Esophagus (tissue), 2 donors: ENCODE results near the gene TYRP1. TPM values are rescaled to one million over a fixed set of nuclear protein-coding genes. Genes with fewer than 3 reads are reported as not detected.

Experiments used
- H3K27ac ChIP-seq, 2 donors: one replicate each; pipeline ENCODE4 v1.5.1; 2013; ENCODE audit warnings: low read depth in 2 of 2, mild to moderate bottlenecking in 2 of 2, inconsistent platforms in 1 of 2, low read length in 1 of 2, moderate library complexity in 1 of 2
- H3K27me3 ChIP-seq, 2 donors: one replicate each; pipeline ENCODE4 v1.6.1; 2013; ENCODE audit warnings: low read length in 2 of 2, control low read depth in 1 of 2, mild to moderate bottlenecking in 1 of 2; ENCODE audit not compliant: insufficient read depth in 2 of 2, control insufficient read depth in 1 of 2
- H3K36me3 ChIP-seq, 2 donors: one replicate each; pipeline ENCODE4 v1.6.1; 2013; ENCODE audit warnings: low read length in 1 of 2; ENCODE audit not compliant: control insufficient read depth in 2 of 2, insufficient read depth in 2 of 2
- H3K4me1 ChIP-seq, 2 donors: one replicate each; pipeline ENCODE4 v1.6.1; 2013; ENCODE audit warnings: low read length in 1 of 2; ENCODE audit not compliant: control insufficient read depth in 2 of 2, insufficient read depth in 2 of 2
- H3K4me3 ChIP-seq, 2 donors: one replicate each; pipeline ENCODE4 v1.5.1; 2013; ENCODE audit warnings: low read length in 2 of 2, mild to moderate bottlenecking in 2 of 2, low read depth in 1 of 2, moderate library complexity in 1 of 2
- H3K9me3 ChIP-seq, 2 donors: one replicate each; pipeline ENCODE4 v1.6.1; 2013; ENCODE audit warnings: mild to moderate bottlenecking in 2 of 2, low read depth in 1 of 2, low read length in 1 of 2, moderate library complexity in 1 of 2; ENCODE audit not compliant: control insufficient read depth in 2 of 2, insufficient read depth in 1 of 2
- WGBS, 2 donors: extraction: QIAGEN DNeasy Blood & Tissue Kit; methylation state at CpG; one replicate each; pipeline ENCODE4 v1.1.7; 2013; 5-methylcytosine and 5-hydroxymethylcytosine counted together
- polyA plus RNA-seq, 2 donors: library from polyadenylated mRNA; stranded (reverse); fragments of 200-250 nt; gene quantifications; one replicate each; pipeline ENCODE4 v1.2.3, GENCODE V29; 2013
- donor health status: healthy with polysubstance abuse.
- donor health status: Bipolar disorder and iron deficiency.

Gene TYRP1
- polyA plus RNA-seq, 2 donors = 0.02 to 0.27 TPM

DNA sequence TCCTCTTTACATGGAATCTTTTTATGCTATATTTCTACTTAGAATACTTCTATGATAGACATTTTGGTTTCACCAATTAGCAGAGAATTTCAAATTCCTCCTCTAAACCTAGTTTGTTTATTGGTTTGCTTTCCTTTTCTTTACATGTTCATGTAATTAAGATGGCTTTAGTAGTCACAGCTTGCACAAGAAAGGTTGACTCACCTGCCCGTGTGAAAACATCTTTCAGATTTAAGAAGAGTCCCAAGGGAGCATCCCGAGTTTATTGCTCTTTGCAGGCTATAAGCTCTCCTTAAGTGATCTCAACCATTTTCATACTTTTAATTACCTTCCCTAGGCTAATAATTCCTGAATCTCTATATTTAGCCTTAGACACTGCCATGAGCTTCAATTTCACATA is 28.9 kb downstream of the TYRP1 start:
- Histone ChIP-seq H3K27me3 (no peaks in the 10 kb centered on the region), H3K36me3 (no peaks in the 10 kb centered on the region), H3K4me1 (no peaks in the 10 kb centered on the region), H3K9me3 (no peaks in the 10 kb centered on the region), H3K27ac (no peak overlapping the region), H3K4me3 (no peak overlapping the region)
- 53 to 65% methylated on average over 2 of the region's 2 CpGs for WGBS, 2 donors

DNA sequence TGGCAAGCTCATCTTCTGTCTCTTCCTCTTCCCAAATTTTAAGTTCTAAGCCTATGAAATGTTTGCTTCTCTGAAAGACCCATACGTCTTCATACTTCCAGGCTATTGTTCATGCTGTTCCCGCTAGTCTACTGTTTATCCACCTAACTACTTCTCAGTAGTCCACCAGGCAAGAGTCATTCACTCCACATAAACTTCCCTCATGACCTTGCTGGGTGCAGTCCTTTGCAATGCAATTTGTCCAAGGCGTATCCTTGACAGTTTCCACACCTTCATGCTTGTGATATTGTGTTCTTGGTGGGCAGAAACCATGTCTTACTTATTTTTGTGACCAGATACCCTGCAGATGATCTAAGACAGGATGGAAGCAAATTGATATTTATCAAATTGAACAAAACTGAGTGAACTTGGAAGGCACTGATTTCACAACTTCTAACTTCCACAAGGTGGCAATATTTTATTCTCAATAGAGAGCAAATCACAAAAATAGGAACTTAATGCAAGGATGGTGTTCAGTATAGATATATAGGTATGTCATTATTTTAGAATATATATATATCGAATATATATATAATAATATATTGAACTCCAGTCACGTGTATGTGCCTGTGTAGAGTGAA is 30.3 kb downstream of the TYRP1 start:
- Histone ChIP-seq H3K27ac (no peak overlapping the region), H3K27me3 (no peaks in the 10 kb centered on the region), H3K4me1 (no peaks in the 10 kb centered on the region), H3K36me3 (no peaks in the 10 kb centered on the region), H3K4me3 (no peak overlapping the region), H3K9me3 (no peaks in the 10 kb centered on the region)
- WGBS, 2 donors = 52 to 55% methylated on average over 5 of the region's 5 CpGs

GRCh38 chr9:12726795-12727194 is 33.6 kb downstream of the TYRP1 start:
- H3K4me1 ChIP-seq = no peaks in the 10 kb centered on the region
- 89 to 92% methylated on average over 2 of the region's 2 CpGs for WGBS, 2 donors
- no peak overlapping the region for H3K4me3 ChIP-seq
- H3K27ac ChIP-seq = no peak overlapping the region
- H3K27me3 ChIP-seq = no peaks in the 10 kb centered on the region
- no peaks in the 10 kb centered on the region for H3K36me3 ChIP-seq
- H3K9me3 ChIP-seq = no peaks in the 10 kb centered on the region

DNA sequence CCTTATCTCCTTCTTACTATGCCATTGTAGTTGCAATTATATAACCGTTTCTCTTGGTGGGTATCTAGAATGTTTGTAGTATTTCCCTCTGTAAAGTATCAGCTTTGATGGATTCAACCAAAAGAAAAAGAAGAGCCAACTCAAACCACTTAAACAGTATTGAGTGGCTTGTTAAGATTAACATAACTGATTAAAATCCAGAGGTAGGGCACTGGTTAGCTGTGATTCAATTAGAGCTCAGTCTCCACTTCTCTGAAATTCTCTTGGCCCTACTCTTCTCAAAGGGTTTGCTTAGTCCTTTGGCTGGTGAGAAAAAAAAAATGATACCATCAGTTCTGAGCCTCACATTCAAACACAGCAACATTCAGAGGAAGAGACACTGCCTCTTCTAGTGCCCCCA is 37.0 kb downstream of the TYRP1 start:
- H3K4me1 ChIP-seq = no peaks in the 10 kb centered on the region
- H3K9me3 ChIP-seq = no peaks in the 10 kb centered on the region
- no peaks in the 10 kb centered on the region for H3K36me3 ChIP-seq
- WGBS, 2 donors = 84 to 89% methylated on average over 1 of the region's 1 CpG
- peaks cover 0 to 2% of the 10 kb centered on the region in 2 donors for H3K27me3 ChIP-seq
- no peak overlapping the region for H3K27ac ChIP-seq
- no peak overlapping the region for H3K4me3 ChIP-seq

GRCh38 chr9:12730927-12731326 is 37.7 kb downstream of the TYRP1 start:
- H3K4me3 ChIP-seq = no peak overlapping the region
- H3K4me1 ChIP-seq = no peaks in the 10 kb centered on the region
- peaks cover 0 to 2% of the 10 kb centered on the region in 2 donors for H3K27me3 ChIP-seq
- no peak overlapping the region for H3K27ac ChIP-seq
- no peaks in the 10 kb centered on the region for H3K36me3 ChIP-seq
- no peaks in the 10 kb centered on the region for H3K9me3 ChIP-seq

GRCh38 chr9:12732971-12733370 is 39.8 kb downstream of the TYRP1 start:
- Histone ChIP-seq H3K27ac (no peak overlapping the region), H3K27me3 (peaks cover 0 to 2% of the 10 kb centered on the region in 2 donors), H3K36me3 (no peaks in the 10 kb centered on the region), H3K4me1 (no peaks in the 10 kb centered on the region), H3K4me3 (no peak overlapping the region), H3K9me3 (no peaks in the 10 kb centered on the region)
- 72 to 73% methylated on average over 3 of the region's 3 CpGs for WGBS, 2 donors

DNA sequence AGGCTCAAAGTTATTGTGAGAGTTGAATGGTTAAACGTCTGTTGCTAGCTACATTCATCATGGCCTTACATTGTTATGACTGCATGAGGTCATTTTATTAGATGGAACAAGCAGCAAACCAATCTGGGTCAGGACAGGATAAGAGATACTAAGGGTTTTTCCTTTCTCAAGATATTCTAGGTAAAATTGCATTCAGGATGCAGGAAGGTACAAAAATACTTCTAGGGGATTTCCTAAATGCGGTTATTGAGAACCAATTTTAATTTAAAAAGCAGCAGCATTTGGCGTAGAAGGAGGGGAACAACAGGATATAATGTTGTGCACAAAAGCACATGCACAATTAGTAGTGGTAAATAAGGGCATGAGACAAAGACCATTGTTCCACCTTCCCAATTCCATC is 42.5 kb downstream of the TYRP1 start:
- Histone ChIP-seq H3K36me3 (no peaks in the 10 kb centered on the region), H3K27me3 (peaks cover 0 to 2% of the 10 kb centered on the region in 2 donors), H3K4me3 (no peak overlapping the region), H3K4me1 (no peaks in the 10 kb centered on the region), H3K9me3 (no peaks in the 10 kb centered on the region), H3K27ac (no peak overlapping the region)
- WGBS, 2 donors = 47% methylated on average over 3 of the region's 3 CpGs

DNA sequence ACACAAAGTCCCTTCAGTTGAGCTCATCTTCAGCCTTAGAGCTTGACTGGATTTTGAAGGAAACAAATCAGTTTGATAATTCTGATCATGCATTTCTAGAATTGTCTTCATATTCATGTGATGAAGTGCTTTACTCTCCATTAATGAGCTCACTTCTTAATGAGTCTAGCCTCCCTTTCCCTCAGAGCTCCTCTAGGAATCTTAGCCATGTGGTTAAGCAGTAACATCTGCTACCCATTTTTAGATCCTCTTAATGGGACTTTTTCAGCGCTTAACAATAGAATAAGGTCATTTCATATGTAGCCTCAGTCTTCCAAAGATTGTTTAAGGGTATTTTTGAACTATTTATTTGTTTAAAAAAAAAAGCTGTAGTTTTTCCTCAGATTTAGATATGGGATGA is 44.7 kb downstream of the TYRP1 start:
- H3K27me3 ChIP-seq = peaks cover 0 to 2% of the 10 kb centered on the region in 2 donors
- H3K27ac ChIP-seq = no peak overlapping the region
- WGBS, 2 donors = 0% methylated on average over 1 of the region's 1 CpG
- no peak overlapping the region for H3K4me3 ChIP-seq
- H3K9me3 ChIP-seq = no peaks in the 10 kb centered on the region
- no peaks in the 10 kb centered on the region for H3K36me3 ChIP-seq
- H3K4me1 ChIP-seq = no peaks in the 10 kb centered on the region

DNA sequence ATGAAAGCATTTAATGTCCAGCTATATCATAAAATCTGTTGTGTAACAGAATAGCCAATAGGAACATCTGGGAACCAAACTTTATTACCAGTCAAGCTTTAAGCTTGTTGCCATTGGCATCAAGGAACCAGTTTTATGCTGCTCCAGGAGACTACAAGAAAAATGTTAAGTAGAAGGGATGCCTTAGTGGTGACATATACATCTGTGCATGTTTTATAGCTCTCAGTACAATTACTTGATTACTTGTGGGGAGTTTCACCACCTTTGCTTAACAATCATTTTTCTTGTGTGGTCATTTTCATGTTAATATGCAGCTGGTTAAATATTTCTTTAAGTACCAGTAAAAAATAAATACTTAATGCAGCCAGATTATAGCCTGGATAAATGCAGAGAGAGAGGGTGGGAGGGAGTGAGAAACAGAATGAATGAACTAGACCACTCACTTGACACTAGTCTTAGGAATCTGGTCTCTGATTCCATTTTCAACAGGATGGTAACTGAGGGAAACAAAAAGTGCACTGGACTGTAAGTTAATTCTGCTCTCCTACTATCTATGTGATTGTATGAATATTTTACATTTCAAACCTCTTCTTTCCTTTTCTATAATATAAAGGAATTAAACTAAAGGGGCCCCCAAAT is 45.9 kb downstream of the TYRP1 start:
- Histone ChIP-seq H3K9me3 (no peaks in the 10 kb centered on the region), H3K4me3 (no peak overlapping the region)

DNA sequence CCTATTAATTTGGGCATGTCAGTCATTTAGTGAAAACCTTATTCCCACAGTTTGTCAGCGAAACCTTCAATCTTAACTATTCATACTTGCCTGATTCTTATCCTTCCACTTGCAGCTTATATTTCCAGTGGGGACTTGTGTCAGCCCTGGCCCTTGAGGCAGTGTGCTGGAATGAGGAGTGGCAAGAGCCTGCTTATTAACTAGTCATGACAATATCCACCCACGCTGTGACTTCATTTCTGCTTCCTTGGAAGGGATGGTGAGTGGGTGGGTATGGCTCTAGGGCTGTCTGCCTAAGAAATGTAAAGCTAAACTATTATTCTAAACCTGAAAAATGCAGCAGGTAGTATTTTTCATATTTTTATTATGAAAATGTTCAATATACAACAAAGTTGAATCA is 47.7 kb downstream of the TYRP1 start:
- no peaks in the 10 kb centered on the region for H3K9me3 ChIP-seq
- no peak overlapping the region for H3K4me3 ChIP-seq
- H3K27ac ChIP-seq = no peak overlapping the region
- H3K36me3 ChIP-seq = no peaks in the 10 kb centered on the region
- WGBS, 2 donors = 54 to 77% methylated on average over 2 of the region's 2 CpGs
- H3K4me1 ChIP-seq = no peaks in the 10 kb centered on the region
- no peaks in the 10 kb centered on the region for H3K27me3 ChIP-seq

More for the DNA sequence above, 45.9 kb downstream of the TYRP1 start:
- Histone ChIP-seq H3K27ac (no peak overlapping the region), H3K4me1 (no peaks in the 10 kb centered on the region), H3K27me3 (peaks cover 0 to 2% of the 10 kb centered on the region in 2 donors), H3K36me3 (no peaks in the 10 kb centered on the region)
